HCT116 (cell line): ENCODE data around the gene KRT6A. TPM values are rescaled to one million over a fixed set of nuclear protein-coding genes. Genes with fewer than 3 reads are reported as not detected.

ENCODE experiments used
- ATAC-seq: fragments of 200-7000 bp; cut with Tn5 transposase; 2 replicates; pipeline ENCODE4 v1.9.1; 2020; ENCODE audit warnings: mild to moderate bottlenecking, moderate library complexity
- BruUV-seq: library from RNA; stranded (reverse); fragments of 400-500 nt; replicated peaks from 2 replicates; lab custom pipeline; 2021; lab: Mats Ljungman, UMichigan
- CTCF ChIA-PET: fragments of 300-600 bp; sonication (Branson Sonifier 250); formaldehyde crosslinking; loops from one replicate; lab custom pipeline; 2021; ENCODE audit warnings: antibody characterized with exemption; lab: Charles Lee
- POLR2A ChIA-PET: fragments of 300-600, 350-600 bp; sonication (Branson Sonifier 250); formaldehyde crosslinking; loops from one replicate; lab custom pipeline; 2021; ENCODE audit warnings: antibody characterized with exemption; lab: Charles Lee
- RAD21 ChIA-PET, 2 experiments: fragments of 300-600 bp; sonication (Branson Sonifier 250); formaldehyde crosslinking; loops; one replicate each; lab custom pipeline; 2023; ENCODE audit warnings: low total read pairs in 2 of 2; ENCODE audit not compliant: uncharacterized antibody in 2 of 2, unreplicated experiment in 2 of 2, low non-redundant PET in 1 of 2; lab: Charles Lee
- DNase-seq: peaks from one replicate; pipeline ENCODE4 v3.0.0-alpha.2; 2010; ENCODE audit warnings: low read depth, low spot score
- H2AFZ ChIP-seq: fragments of 200-600 bp; shearing (Covaris generic), sonication (generic); 2 replicates; pipeline ENCODE4 v1.6.1; 2017; ENCODE audit warnings: low read depth, mixed run types, mixed read lengths, antibody characterized with exemption, low read length; ENCODE audit not compliant: poor library complexity, severe bottlenecking
- H3K27ac ChIP-seq: 2 replicates; pipeline ENCODE4 v1.5.1; 2012; ENCODE audit warnings: low read depth, low read length
- H3K27me3 ChIP-seq: fragments of 200-600 bp; sonication (generic); 2 replicates; pipeline ENCODE4 v1.6.1; 2016; ENCODE audit warnings: mixed run types, low read length, mixed read lengths; ENCODE audit not compliant: insufficient read depth
- H3K36me3 ChIP-seq, 2 experiments: fragments of 200-500 bp in 1 of 2; fragments of 200-600 bp in 1 of 2; sonication (Bioruptor generic) in 1 of 2; sonication (generic) in 1 of 2; 2 replicates each; pipeline versions ENCODE4 v1.5.1 to v1.6.1; 2014 to 2016; ENCODE audit warnings: low read length in 2 of 2, inconsistent platforms in 1 of 2, mixed read lengths in 1 of 2, mixed run types in 1 of 2; ENCODE audit not compliant: insufficient read depth in 2 of 2, control insufficient read depth in 1 of 2
- H3K4me1 ChIP-seq, 2 experiments: fragments of 200-600 bp in 1 of 2; sonication (generic) in 1 of 2; 2 replicates each; pipeline versions ENCODE4 v1.5.1 to v1.6.1; 2012 to 2017; ENCODE audit warnings: low read length in 2 of 2, inconsistent platforms in 1 of 2, mild to moderate bottlenecking in 1 of 2, mixed read lengths in 1 of 2, mixed run types in 1 of 2, moderate library complexity in 1 of 2; ENCODE audit not compliant: insufficient read depth in 2 of 2, control insufficient read depth in 1 of 2
- H3K4me2 ChIP-seq: fragments of 200-600 bp; sonication (generic); 2 replicates; pipeline ENCODE4 v1.6.1; 2017; ENCODE audit warnings: mixed run types, low read length, mixed read lengths
- H3K4me3 ChIP-seq, 2 experiments: fragments of 200-600 bp in 1 of 2; sonication (generic) in 1 of 2; replicated peaks in 1 of 2; 2 replicates each; pipeline ENCODE4 v1.5.1; 2011 to 2016; ENCODE audit warnings: low read length in 2 of 2, control low read depth in 1 of 2, low read depth in 1 of 2, mild to moderate bottlenecking in 1 of 2, mixed read lengths in 1 of 2, mixed run types in 1 of 2
- H3K79me2 ChIP-seq: fragments of 200-600 bp; sonication (generic); 2 replicates; pipeline ENCODE4 v1.6.1; 2017; ENCODE audit warnings: mild to moderate bottlenecking, mixed run types, low read length, moderate library complexity, mixed read lengths; ENCODE audit not compliant: insufficient read depth
- H3K9ac ChIP-seq: fragments of 200-600 bp; sonication (generic); 2 replicates; pipeline ENCODE4 v1.6.1; 2016; ENCODE audit warnings: low read length, mixed read lengths
- H3K9me2 ChIP-seq: fragments of 200-600 bp; sonication (generic), shearing (Covaris generic); 2 replicates; pipeline ENCODE4 v1.6.1; 2017; ENCODE audit warnings: mixed run types, mild to moderate bottlenecking, moderate library complexity; ENCODE audit not compliant: insufficient read depth
- H3K9me3 ChIP-seq, 2 experiments: fragments of 200-500 bp in 1 of 2; fragments of 200-600 bp in 1 of 2; sonication (Bioruptor generic) in 1 of 2; sonication (generic) in 1 of 2; 2 replicates each; pipeline ENCODE4 v1.6.1; 2014 to 2017; ENCODE audit warnings: low read length in 2 of 2, mixed read lengths in 2 of 2, inconsistent platforms in 1 of 2, low read depth in 1 of 2, mild to moderate bottlenecking in 1 of 2, mixed run types in 1 of 2, moderate library complexity in 1 of 2; ENCODE audit not compliant: control insufficient read depth in 1 of 2, insufficient read depth in 1 of 2
- H4K20me1 ChIP-seq: fragments of 200-600 bp; sonication (generic), shearing (Covaris generic); 2 replicates; pipeline ENCODE4 v1.6.1; 2017; ENCODE audit warnings: mixed run types, mild to moderate bottlenecking, moderate library complexity; ENCODE audit not compliant: insufficient read depth
- CBX3 ChIP-seq: IDR thresholded peaks from 2 replicates; pipeline ENCODE4 v1.6.1; 2012; ENCODE audit warnings: low read depth
- CEBPB ChIP-seq: IDR thresholded peaks from 2 replicates; pipeline ENCODE4 v1.6.1; 2012; ENCODE audit warnings: low read depth
- EGR1 ChIP-seq: IDR thresholded peaks from 2 replicates; pipeline ENCODE4 v1.6.1; 2012; ENCODE audit warnings: low read depth
- EZH2phosphoT487 ChIP-seq: fragments of 200-600 bp; IDR thresholded peaks from 2 replicates; pipeline ENCODE4 v1.6.1; 2018; ENCODE audit warnings: antibody characterized with exemption, borderline replicate concordance
- FOSL1 ChIP-seq: IDR thresholded peaks from 2 replicates; pipeline ENCODE4 v1.6.1; 2012; ENCODE audit warnings: low read depth
- JUND ChIP-seq: IDR thresholded peaks from 2 replicates; pipeline ENCODE4 v1.6.1; 2012
- POLR2AphosphoS5 ChIP-seq: IDR thresholded peaks from 2 replicates; pipeline ENCODE4 v1.6.1; 2011; ENCODE audit warnings: mild to moderate bottlenecking, low read depth, low read length, moderate library complexity
- RAD21 ChIP-seq: IDR thresholded peaks from 2 replicates; pipeline ENCODE4 v1.6.1; 2012; ENCODE audit warnings: low read depth, mild to moderate bottlenecking
- SIN3A ChIP-seq: IDR thresholded peaks from 2 replicates; pipeline ENCODE4 v1.6.1; 2012; ENCODE audit warnings: low read depth
- SP1 ChIP-seq: IDR thresholded peaks from 2 replicates; pipeline ENCODE4 v1.6.1; 2012; ENCODE audit warnings: low read depth
- TCF7L2 ChIP-seq: IDR thresholded peaks from 2 replicates; pipeline ENCODE4 v1.7.0; 2011; ENCODE audit warnings: borderline replicate concordance, inconsistent platforms; ENCODE audit not compliant: insufficient read depth, insufficient read length; ENCODE audit errors: extremely low read depth
- ZFX ChIP-seq: fragments of 450-650 bp; IDR thresholded peaks from 2 replicates; pipeline ENCODE4 v1.6.1; 2017
- ZNF274 ChIP-seq: fragments of 200-500 bp; sonication (Bioruptor generic); IDR thresholded peaks from 2 replicates; pipeline ENCODE4 v1.6.1; 2014; ENCODE audit warnings: mild to moderate bottlenecking, low read depth, low read length, inconsistent platforms
- intact Hi-C: fragments of 100-400 bp; cut with micrococcal nuclease; formaldehyde crosslinking; loops from 2 replicates; pipeline ENCODE4 v1.10.0; 2022
- total RNA-seq: library from RNA; stranded (reverse); gene quantifications from one replicate; pipeline ENCODE4 v1.2.1, GENCODE V29; 2021; ENCODE audit not compliant: unreplicated experiment

KRT6A gene
- total RNA-seq, 1 experiment from 2014 or later, result 0.66 TPM

- no peak for DNase-seq
- ChIA-PET CTCF (no interaction called here), RAD21 (no interaction called here), POLR2A (no interaction called here)
- Histone ChIP-seq H3K36me3 (no peaks in the 10 kb centered on the region), H3K9me2 (no peaks in the 10 kb centered on the region), H3K9ac (0 out of 2 replicates have a peak overlapping the region, but pooled peaks have one; percentile 26), H3K79me2 (no peaks in the 10 kb centered on the region), H3K4me1 (peaks cover 28 to 82% of the 10 kb centered on the region in 2 experiments), H3K27ac (no peak overlapping the region), H3K4me2 (peak overlapping the region; percentile 55; the same call in 1 of the 2 replicates), H3K4me3 (no peak overlapping the region), H3K27me3 (no peaks in the 10 kb centered on the region), H2AFZ (no peak overlapping the region), H3K9me3 (no peaks in the 10 kb centered on the region), H4K20me1 (no peaks in the 10 kb centered on the region)
- intact Hi-C loops, result no loop called here
- no peak for TF ChIP-seq CBX3
- no peak for TF ChIP-seq FOSL1
- no peak for TF ChIP-seq TCF7L2
- no peak for TF ChIP-seq SP1
- no peak for TF ChIP-seq CEBPB
- TF ChIP-seq ZFX, result no peak
- no peak for TF ChIP-seq RAD21
- no peak for TF ChIP-seq EZH2phosphoT487
- TF ChIP-seq JUND, result no peak
- no TSS peak for BruUV-seq
- no peak for ATAC-seq
These were observed 54.5 kb downstream of the KRT6A start for GRCh38 chr12:52438305-52439301.

- H3K27ac ChIP-seq, result no peak overlapping the region
- ATAC-seq (no peak), DNase-seq (no peak)
- CTCF ChIA-PET, result no interaction called here
- no peak overlapping the region for H3K9ac ChIP-seq
- BruUV-seq, result no TSS peak
- RAD21 ChIA-PET, result no interaction called here
- no peaks in the 10 kb centered on the region for H3K36me3 ChIP-seq
- H3K9me3 ChIP-seq, result no peaks in the 10 kb centered on the region
- no peak overlapping the region for H3K4me2 ChIP-seq
- no peak overlapping the region for H3K4me3 ChIP-seq
- peaks cover 21 to 71% of the 10 kb centered on the region in 2 experiments for H3K4me1 ChIP-seq
- H3K9me2 ChIP-seq, result no peaks in the 10 kb centered on the region
- no peaks in the 10 kb centered on the region for H4K20me1 ChIP-seq
- no peaks in the 10 kb centered on the region for H3K79me2 ChIP-seq
- no peaks in the 10 kb centered on the region for H3K27me3 ChIP-seq
- POLR2A ChIA-PET, result no interaction called here
- intact Hi-C loops, result no loop called here
- TF ChIP-seq EGR1 (no peak), CEBPB (no peak), EZH2phosphoT487 (no peak), ZFX (no peak), SIN3A (no peak), ZNF274 (no peak), SP1 (no peak), POLR2AphosphoS5 (no peak)
- peak overlapping the region; percentile 3 for H2AFZ ChIP-seq
These were observed 55.5 kb downstream of the KRT6A start for GRCh38 chr12:52437508-52437907.

Other genes with a start within 250 kb of the KRT6A start
- gene KRT86, start 218.6 kb downstream of the KRT6A start, total RNA-seq, result 1.5 TPM
- gene KRT81, start 201.7 kb downstream of the KRT6A start, total RNA-seq, result 0.84 TPM
- not detected for gene KRT83, start 171.9 kb downstream of the KRT6A start, total RNA-seq
- not detected for gene KRT85, start 125.8 kb downstream of the KRT6A start, total RNA-seq
- gene KRT84, start 107.6 kb downstream of the KRT6A start, total RNA-seq, result not detected
- not detected for gene KRT82, start 86.9 kb downstream of the KRT6A start, total RNA-seq
- not detected for gene KRT75, start 58.9 kb downstream of the KRT6A start, total RNA-seq
- not detected for gene KRT6B, start 41.1 kb downstream of the KRT6A start, total RNA-seq
- gene KRT6C, start 19.5 kb downstream of the KRT6A start, total RNA-seq, result not detected
- 0.44 TPM for gene KRT5, start 27.1 kb upstream of the KRT6A start, total RNA-seq
- not detected for gene KRT71, start 59.9 kb upstream of the KRT6A start, total RNA-seq
- not detected for gene KRT74, start 80.6 kb upstream of the KRT6A start, total RNA-seq
- gene KRT72, start 108.2 kb upstream of the KRT6A start, total RNA-seq, result 0.17 TPM
- not detected for gene KRT73, start 125.3 kb upstream of the KRT6A start, total RNA-seq
- not detected for gene KRT2, start 159.0 kb upstream of the KRT6A start, total RNA-seq
- 0.20 TPM for gene KRT1, start 187.2 kb upstream of the KRT6A start, total RNA-seq
- gene KRT77, start 210.3 kb upstream of the KRT6A start, total RNA-seq, result not detected